ENCODE measurements around the gene CAPZB. TPM values are rescaled to one million over a fixed set of nuclear protein-coding genes. Genes with fewer than 3 reads are reported as not detected.
A peak's percentile ranks its signal among the peaks of the same experiment; 100 is the strongest.

The CAPZB gene
- polyA plus RNA-seq, 1 donor from 2014 or later: 159 TPM

DNA sequence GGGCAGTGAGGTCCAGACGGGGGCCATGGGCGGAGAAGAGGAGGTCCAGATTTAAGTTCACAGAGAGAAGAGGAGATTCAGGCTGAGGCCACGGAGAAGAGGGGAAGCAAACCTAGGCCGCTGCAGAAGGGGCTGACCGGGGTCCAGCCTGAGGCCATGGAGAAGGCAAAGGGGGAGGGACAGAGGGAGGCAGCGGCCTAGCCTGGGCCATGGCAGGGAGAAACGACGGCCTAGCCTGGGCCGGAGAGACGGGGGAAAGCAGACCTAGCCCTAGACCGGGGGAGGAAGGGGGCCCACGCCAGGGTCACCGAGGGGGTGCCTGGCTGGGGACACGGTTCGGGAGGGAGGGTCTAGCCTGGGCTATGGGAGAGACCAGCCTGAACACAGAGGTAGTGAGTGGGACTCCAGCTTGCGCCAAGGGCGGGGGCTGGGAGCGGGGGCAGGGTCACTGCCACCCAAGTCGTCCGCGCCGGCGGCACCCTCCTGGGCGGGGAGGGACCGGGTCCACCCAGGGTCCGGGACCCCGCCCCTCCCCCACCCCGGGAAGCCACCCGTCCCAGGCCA, 459 bp downstream of the CAPZB start:
- Histone ChIP-seq H3K4me2 (ENCODE audit: low read length) (peak overlapping the region; percentile 97), H2AFZ (ENCODE audit: low read depth, low read length) (peak overlapping the region; percentile 51), H4K20me1 (ENCODE audit: insufficient read depth) (no peaks in the 10 kb centered on the region), H3K9me2 (ENCODE audit: insufficient read depth, low read length) (no peaks in the 10 kb centered on the region), H3K27ac (ENCODE audit: low read length) (peak overlapping the region; percentile 90), H3K9me3 (ENCODE audit: low read length) (no peaks in the 10 kb centered on the region), H3K4me3 (ENCODE audit: low read length) (peak overlapping the region; percentile 100), H3K79me2 (replicated peaks; ENCODE audit: insufficient read depth, low read length) (peaks cover 51% of the 10 kb centered on the region), H3F3A (ENCODE audit: insufficient read depth, low read length, poor library complexity, severe bottlenecking) (no peaks in the 10 kb centered on the region), H3K9ac (ENCODE audit: low read length) (peak overlapping the region; percentile 99), H3K27me3 (ENCODE audit: insufficient read depth, low read depth, low read length) (no peaks in the 10 kb centered on the region), H3K36me3 (ENCODE audit: insufficient read depth, low read length) (peaks cover 5% of the 10 kb centered on the region)
- TF ChIP-seq RAD21 (conservative IDR thresholded peaks at IDR 0.05) (no peak), EZH2 (IDR thresholded peaks at IDR 0.05; ENCODE audit: borderline replicate concordance, insufficient read depth, low read length, poor library complexity, severe bottlenecking) (no peak), POLR2AphosphoS5 (IDR thresholded peaks at IDR 0.05) (no peak), SMC3 (conservative IDR thresholded peaks at IDR 0.05; ENCODE audit: poor library complexity) (no peak), TAF1 (IDR thresholded peaks at IDR 0.05; ENCODE audit: low read depth) (no peak), MXI1 (conservative IDR thresholded peaks at IDR 0.05; ENCODE audit: poor library complexity, severe bottlenecking) (no peak)
- TF ChIP-seq, protein P1, sequence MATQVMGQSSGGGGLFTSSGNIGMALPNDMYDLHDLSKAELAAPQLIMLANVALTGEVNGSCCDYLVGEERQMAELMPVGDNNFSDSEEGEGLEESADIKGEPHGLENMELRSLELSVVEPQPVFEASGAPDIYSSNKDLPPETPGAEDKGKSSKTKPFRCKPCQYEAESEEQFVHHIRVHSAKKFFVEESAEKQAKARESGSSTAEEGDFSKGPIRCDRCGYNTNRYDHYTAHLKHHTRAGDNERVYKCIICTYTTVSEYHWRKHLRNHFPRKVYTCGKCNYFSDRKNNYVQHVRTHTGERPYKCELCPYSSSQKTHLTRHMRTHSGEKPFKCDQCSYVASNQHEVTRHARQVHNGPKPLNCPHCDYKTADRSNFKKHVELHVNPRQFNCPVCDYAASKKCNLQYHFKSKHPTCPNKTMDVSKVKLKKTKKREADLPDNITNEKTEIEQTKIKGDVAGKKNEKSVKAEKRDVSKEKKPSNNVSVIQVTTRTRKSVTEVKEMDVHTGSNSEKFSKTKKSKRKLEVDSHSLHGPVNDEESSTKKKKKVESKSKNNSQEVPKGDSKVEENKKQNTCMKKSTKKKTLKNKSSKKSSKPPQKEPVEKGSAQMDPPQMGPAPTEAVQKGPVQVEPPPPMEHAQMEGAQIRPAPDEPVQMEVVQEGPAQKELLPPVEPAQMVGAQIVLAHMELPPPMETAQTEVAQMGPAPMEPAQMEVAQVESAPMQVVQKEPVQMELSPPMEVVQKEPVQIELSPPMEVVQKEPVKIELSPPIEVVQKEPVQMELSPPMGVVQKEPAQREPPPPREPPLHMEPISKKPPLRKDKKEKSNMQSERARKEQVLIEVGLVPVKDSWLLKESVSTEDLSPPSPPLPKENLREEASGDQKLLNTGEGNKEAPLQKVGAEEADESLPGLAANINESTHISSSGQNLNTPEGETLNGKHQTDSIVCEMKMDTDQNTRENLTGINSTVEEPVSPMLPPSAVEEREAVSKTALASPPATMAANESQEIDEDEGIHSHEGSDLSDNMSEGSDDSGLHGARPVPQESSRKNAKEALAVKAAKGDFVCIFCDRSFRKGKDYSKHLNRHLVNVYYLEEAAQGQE (IDR thresholded peaks at IDR 0.05; ENCODE audit: borderline replicate concordance): no peak
- TF ChIP-seq, protein P2, sequence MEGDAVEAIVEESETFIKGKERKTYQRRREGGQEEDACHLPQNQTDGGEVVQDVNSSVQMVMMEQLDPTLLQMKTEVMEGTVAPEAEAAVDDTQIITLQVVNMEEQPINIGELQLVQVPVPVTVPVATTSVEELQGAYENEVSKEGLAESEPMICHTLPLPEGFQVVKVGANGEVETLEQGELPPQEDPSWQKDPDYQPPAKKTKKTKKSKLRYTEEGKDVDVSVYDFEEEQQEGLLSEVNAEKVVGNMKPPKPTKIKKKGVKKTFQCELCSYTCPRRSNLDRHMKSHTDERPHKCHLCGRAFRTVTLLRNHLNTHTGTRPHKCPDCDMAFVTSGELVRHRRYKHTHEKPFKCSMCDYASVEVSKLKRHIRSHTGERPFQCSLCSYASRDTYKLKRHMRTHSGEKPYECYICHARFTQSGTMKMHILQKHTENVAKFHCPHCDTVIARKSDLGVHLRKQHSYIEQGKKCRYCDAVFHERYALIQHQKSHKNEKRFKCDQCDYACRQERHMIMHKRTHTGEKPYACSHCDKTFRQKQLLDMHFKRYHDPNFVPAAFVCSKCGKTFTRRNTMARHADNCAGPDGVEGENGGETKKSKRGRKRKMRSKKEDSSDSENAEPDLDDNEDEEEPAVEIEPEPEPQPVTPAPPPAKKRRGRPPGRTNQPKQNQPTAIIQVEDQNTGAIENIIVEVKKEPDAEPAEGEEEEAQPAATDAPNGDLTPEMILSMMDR (IDR thresholded peaks at IDR 0.05; ENCODE audit: poor library complexity, severe bottlenecking): no peak

- H3K27ac ChIP-seq (ENCODE audit: low read length): peak overlapping the region; percentile 90
- H3K79me2 ChIP-seq (replicated peaks; ENCODE audit: insufficient read depth, low read length): peaks cover 56% of the 10 kb centered on the region
- H3K4me3 ChIP-seq (ENCODE audit: low read length): peak overlapping the region; percentile 100
- H3K9me2 ChIP-seq (ENCODE audit: insufficient read depth, low read length): no peaks in the 10 kb centered on the region
- H2AFZ ChIP-seq (ENCODE audit: low read depth, low read length): peak overlapping the region; percentile 51
- no peaks in the 10 kb centered on the region for H3K27me3 ChIP-seq (ENCODE audit: insufficient read depth, low read depth, low read length)
- peaks cover 5% of the 10 kb centered on the region for H3K36me3 ChIP-seq (ENCODE audit: insufficient read depth, low read length)
- TF ChIP-seq SMC3 (conservative IDR thresholded peaks at IDR 0.05; ENCODE audit: poor library complexity) (peak; percentile 25), EP300 (conservative IDR thresholded peaks at IDR 0.05; ENCODE audit: poor library complexity, severe bottlenecking) (no peak)
- TF ChIP-seq, protein P2 (IDR thresholded peaks at IDR 0.05; ENCODE audit: poor library complexity, severe bottlenecking): peak; percentile 16
- peak overlapping the region; percentile 97 for H3K4me2 ChIP-seq (ENCODE audit: low read length)
- H3F3A ChIP-seq (ENCODE audit: insufficient read depth, low read length, poor library complexity, severe bottlenecking): no peaks in the 10 kb centered on the region
- no peaks in the 10 kb centered on the region for H3K9me3 ChIP-seq (ENCODE audit: low read length)
- no peaks in the 10 kb centered on the region for H4K20me1 ChIP-seq (ENCODE audit: insufficient read depth)
- peak overlapping the region; percentile 99 for H3K9ac ChIP-seq (ENCODE audit: low read length)
Measured at GRCh38 chr1:19484338-19484797, 971 bp downstream of the CAPZB start.
